Fibroblast of skin of scalp (primary cell): ENCODE data around the gene MED23.
"Not testable (repeated sequence)": the region's sequence is repeated elsewhere in the genome, so short reads cannot be mapped to it uniquely, and the experiment has no call there.

Source experiments
- DNase-seq: peaks from one replicate; pipeline ENCODE4 v3.0.0-alpha.2; 2013

Gene MED23

GRCh38 chr6:131568726-131569125, 59.3 kb downstream of the MED23 start:
- DNase-seq = no peak

GRCh38 chr6:131565056-131565455, 63.0 kb downstream of the MED23 start:
- DNase-seq = no peak

- DNase-seq = no peak
These were observed 65.9 kb downstream of the MED23 start for GRCh38 chr6:131561925-131562707.

- DNase-seq = no peak
These were observed 69.1 kb downstream of the MED23 start for GRCh38 chr6:131558922-131559321.

GRCh38 chr6:131555992-131556391, 72.0 kb downstream of the MED23 start:
- no peak for DNase-seq

GRCh38 chr6:131552572-131552971, 75.5 kb downstream of the MED23 start:
- DNase-seq = no peak

- no peak for DNase-seq
These were observed 76.1 kb downstream of the MED23 start for GRCh38 chr6:131551902-131552301.

GRCh38 chr6:131549811-131550210, 78.2 kb downstream of the MED23 start:
- DNase-seq = no peak

GRCh38 chr6:131548441-131548840, 79.6 kb downstream of the MED23 start:
- DNase-seq = no peak

- DNase-seq = no peak
These were observed 80.6 kb downstream of the MED23 start for GRCh38 chr6:131547488-131547887.

GRCh38 chr6:131545317-131545716, 82.7 kb downstream of the MED23 start:
- no peak for DNase-seq

GRCh38 chr6:131538615-131539014, 89.4 kb downstream of the MED23 start:
- not testable (repeated sequence) for DNase-seq

- DNase-seq = no peak
These were observed 95.4 kb downstream of the MED23 start for GRCh38 chr6:131532580-131533039.

GRCh38 chr6:131531681-131532080, 96.4 kb downstream of the MED23 start:
- not testable (repeated sequence) for DNase-seq

GRCh38 chr6:131530936-131531335, 97.1 kb downstream of the MED23 start:
- not testable (repeated sequence) for DNase-seq

- DNase-seq = no peak
These were observed 103.2 kb downstream of the MED23 start for GRCh38 chr6:131524695-131525336.

- no peak for DNase-seq
These were observed 103.9 kb downstream of the MED23 start for GRCh38 chr6:131523988-131524673.
